K562 (cell line): ENCODE measurements around the gene RYR1. TPM values are rescaled to one million over a fixed set of nuclear protein-coding genes. Genes with fewer than 3 reads are reported as not detected.

ENCODE experiments used
- ARID4B ChIP-seq: sonication (generic); formaldehyde crosslinking; IDR thresholded peaks from 2 replicates; pipeline ENCODE4 v1.8.0; 2022; ENCODE audit warnings: mild to moderate bottlenecking, missing genetic modification reagents
- BRF2 ChIP-seq: IDR thresholded peaks from 3 replicates; pipeline ENCODE4 v1.6.1; 2011; ENCODE audit warnings: borderline replicate concordance, mild to moderate bottlenecking; ENCODE audit not compliant: insufficient read length, insufficient read depth
- CCNT2 ChIP-seq: IDR thresholded peaks from 2 replicates; pipeline ENCODE4 v1.6.1; 2011; ENCODE audit warnings: borderline replicate concordance, low read depth, mild to moderate bottlenecking, moderate library complexity, mixed read lengths, low read length; ENCODE audit not compliant: insufficient read length; ENCODE audit errors: extremely low read depth
- CTBP1 ChIP-seq: fragments of 450-650 bp; IDR thresholded peaks from 2 replicates; pipeline ENCODE4 v1.6.1; 2016; ENCODE audit warnings: borderline replicate concordance
- DPF2 ChIP-seq: fragments of 450-650 bp; IDR thresholded peaks from 2 replicates; pipeline ENCODE4 v1.6.1; 2016
- GATA2 ChIP-seq: sonication (generic); formaldehyde crosslinking; IDR thresholded peaks from 2 replicates; pipeline ENCODE4 v1.4.0; 2020; ENCODE audit warnings: mild to moderate bottlenecking, missing genetic modification reagents
- JUN ChIP-seq, 2 experiments: sonication (generic) in 1 of 2; formaldehyde crosslinking in 1 of 2; IDR thresholded peaks; 2 replicates each; pipeline versions ENCODE4 v1.6.1 to v1.8.0; 2012 to 2022; ENCODE audit warnings: borderline replicate concordance in 2 of 2, mild to moderate bottlenecking in 2 of 2, improper control_type of control experiment in 1 of 2, low read depth in 1 of 2, low read length in 1 of 2, missing genetic modification reagents in 1 of 2
- KLF10 ChIP-seq: fragments of 250-450 bp; sonication (Bioruptor Pico); IDR thresholded peaks from 2 replicates; pipeline ENCODE4 v1.6.1; 2021; ENCODE audit warnings: matching md5 sums
- MCM5 ChIP-seq: fragments of 450-650 bp; IDR thresholded peaks from 2 replicates; pipeline ENCODE4 v1.6.1; 2016; ENCODE audit warnings: low read depth
- MTA2 ChIP-seq: fragments of 450-650 bp; IDR thresholded peaks from 2 replicates; pipeline ENCODE4 v1.6.1; 2016; ENCODE audit warnings: low read depth
- PKNOX1 ChIP-seq: fragments of 450-650 bp; IDR thresholded peaks from 2 replicates; pipeline ENCODE4 v1.6.1; 2016
- RB1 ChIP-seq: fragments of 450-650 bp; IDR thresholded peaks from 2 replicates; pipeline ENCODE4 v1.6.1; 2017; ENCODE audit warnings: low read depth, mild to moderate bottlenecking
- RCOR1 ChIP-seq, 2 experiments: IDR thresholded peaks; 2 replicates each; pipeline ENCODE4 v1.6.1; 2012; ENCODE audit warnings: low read depth in 2 of 2, low read length in 2 of 2, borderline replicate concordance in 1 of 2, improper control_type of control experiment in 1 of 2
- SETDB1 ChIP-seq: IDR thresholded peaks from one replicate; pipeline ENCODE4 v1.6.1; 2012; ENCODE audit warnings: low read length, control low read depth, inconsistent platforms
- VEZF1 ChIP-seq: fragments of 200-800 bp; sonication (Bioruptor generic); IDR thresholded peaks from 2 replicates; pipeline ENCODE4 v1.6.1; 2017; ENCODE audit warnings: missing genetic modification characterization, missing compliant biosample characterization
- ZBTB49 ChIP-seq: sonication (generic); formaldehyde crosslinking; IDR thresholded peaks from 2 replicates; pipeline ENCODE4 v1.8.0; 2022; ENCODE audit warnings: missing genetic modification reagents, mild to moderate bottlenecking, borderline replicate concordance
- polyA plus RNA-seq, 8 experiments: library from polyadenylated mRNA; depleted of rRNA in 4 of 8; stranded (reverse) in 5 of 8; unstranded in 3 of 8; fragments of >200 nt; fragmentation: Nextera tagmentation in 2 of 8; fragmentation: Illumina TruSeq in 1 of 8; extraction: Ambion mirVana in 2 of 8; extraction: Trizol in 1 of 8; gene quantifications; 2 replicates each; pipeline versions ENCODE4 v1.2.1 to v1.2.3, GENCODE V29; 2011 to 2014; ENCODE audit warnings: inconsistent platforms in 1 of 8, missing spikeins in 1 of 8
- total RNA-seq, 7 experiments: library from RNA; depleted of rRNA in 6 of 7; stranded (reverse); fragments of >200 nt in 6 of 7; fragmentation: Illumina TruSeq in 2 of 7; extraction: Trizol in 2 of 7; gene quantifications; 2 replicates each; pipeline versions ENCODE4 v1.2.1 to v1.2.3, GENCODE V29; 2011 to 2021; ENCODE audit warnings: low replicate concordance in 1 of 7

Gene RYR1
- total and polyA plus RNA-seq, 9 of the 15 experiments (the other 6 are each of a cell fraction or from before 2014, with no cell fraction given): 0.11 to 7.4 (median 3.7) TPM

- TF ChIP-seq RCOR1 (IDR thresholded peaks at IDR 0.05; ENCODE audit: borderline replicate concordance in 1 of 2, low read depth in 2 of 2, low read length in 2 of 2) (0 out of 4 replicates have a peak, but pooled peaks of 1 of the 2 experiments have one; percentile 39), CCNT2 (peak; percentile 39), MTA2 (no peak), ZBTB49 (CRISPR knock-in tag) (no peak), JUN (IDR thresholded peaks at IDR 0.05; ENCODE audit: borderline replicate concordance, low read depth, low read length) (no peak), JUN (CRISPR knock-in tag; IDR thresholded peaks at IDR 0.05; ENCODE audit: borderline replicate concordance) (no peak), CTBP1 (peak; percentile 47; the same call in 1 of the 2 replicates), PKNOX1 (no peak), DPF2 (no peak), MCM5 (no peak), ARID4B (0 out of 2 replicates have a peak, but pooled peaks have one; percentile 27), GATA2 (no peak), SETDB1 (no peak), VEZF1 (CRISPR knock-in tag) (peak; percentile 43; the same call in 1 of the 2 replicates), KLF10 (no peak), BRF2 (no peak), RB1 (peak; percentile 92)
Observed at GRCh38 chr19:38514812-38515633, 81.5 kb downstream of the RYR1 start (continued).
